K562 (cell line): ENCODE data around the gene HMG20B. TPM values are rescaled to one million over a fixed set of nuclear protein-coding genes. Genes with fewer than 3 reads are reported as not detected.

Source experiments
- CHD4 ChIP-seq: fragments of 200-600 bp; sonication (generic); IDR thresholded peaks from 3 replicates; pipeline ENCODE4 v1.6.1; 2012; ENCODE audit warnings: low read depth, mild to moderate bottlenecking, mixed read lengths, low read length, inconsistent platforms; ENCODE audit not compliant: insufficient read depth, insufficient replicate concordance, poor library complexity, severe bottlenecking
- DMBX1 ChIP-seq: fragments of 250-450 bp; sonication (Bioruptor Pico); IDR thresholded peaks from 2 replicates; pipeline ENCODE4 v1.8.0; 2022; ENCODE audit warnings: inconsistent platforms, mild to moderate bottlenecking, moderate library complexity, borderline replicate concordance
- ETV1 ChIP-seq: fragments of 450-650 bp; conservative IDR thresholded peaks from 2 replicates; pipeline ENCODE4 v1.6.1; 2016; ENCODE audit warnings: missing genetic modification characterization, control low read depth, low read depth, missing compliant biosample characterization
- ETV6 ChIP-seq, 3 experiments: fragments of 150-350 bp in 1 of 3; sonication (generic) in 1 of 3; formaldehyde crosslinking in 1 of 3; IDR thresholded peaks; 2 replicates each; pipeline versions ENCODE4 v1.6.1 to v1.8.0; 2014 to 2022; ENCODE audit warnings: borderline replicate concordance in 2 of 3, low read depth in 2 of 3, antibody characterized with exemption in 1 of 3, low read length in 1 of 3, mild to moderate bottlenecking in 1 of 3, missing genetic modification reagents in 1 of 3
- FIP1L1 ChIP-seq: fragments of 200-400 bp; formaldehyde crosslinking; IDR thresholded peaks from 2 replicates; pipeline ENCODE4 v1.6.1; 2018; ENCODE audit warnings: mild to moderate bottlenecking, low read depth, low read length; ENCODE audit not compliant: poor library complexity, severe bottlenecking
- HMG20A ChIP-seq: fragments of 450-650 bp; formaldehyde crosslinking; conservative IDR thresholded peaks from 2 replicates; pipeline ENCODE4 v1.4.0; 2020; ENCODE audit warnings: mild to moderate bottlenecking, mixed read lengths
- KLF1 ChIP-seq: fragments of 450-650 bp; IDR thresholded peaks from 2 replicates; pipeline ENCODE4 v1.6.1; 2016; ENCODE audit warnings: missing genetic modification characterization, missing compliant biosample characterization
- NR1H2 ChIP-seq: sonication (generic); formaldehyde crosslinking; IDR thresholded peaks from 2 replicates; pipeline ENCODE4 v1.4.0; 2020; ENCODE audit warnings: mild to moderate bottlenecking, missing genetic modification reagents
- POLR2A ChIP-seq: fragments of 450-650 bp; conservative IDR thresholded peaks from 2 replicates; pipeline ENCODE4 v1.6.1; 2016
- POLR3G ChIP-seq: IDR thresholded peaks from 2 replicates; pipeline ENCODE4 v1.6.1; 2011; ENCODE audit not compliant: insufficient read length, insufficient replicate concordance; ENCODE audit errors: extremely low read depth
- PTBP1 ChIP-seq: fragments of 200-400 bp; formaldehyde crosslinking; IDR thresholded peaks from 2 replicates; pipeline ENCODE4 v1.6.1; 2017; ENCODE audit warnings: low read depth, low read length
- SIN3A ChIP-seq, 2 experiments: fragments of 150-350 bp in 1 of 2; IDR thresholded peaks; 2 replicates each; pipeline ENCODE4 v1.6.1; 2011 to 2016; ENCODE audit warnings: borderline replicate concordance in 2 of 2, low read depth in 2 of 2, low read length in 2 of 2, mild to moderate bottlenecking in 2 of 2, moderate library complexity in 2 of 2; ENCODE audit not compliant: control insufficient read depth in 1 of 2
- SIX5 ChIP-seq, 2 experiments: IDR thresholded peaks; 2 replicates each; pipeline ENCODE4 v1.6.1; 2011; ENCODE audit warnings: low read length in 2 of 2, borderline replicate concordance in 1 of 2, low read depth in 1 of 2, mild to moderate bottlenecking in 1 of 2, moderate library complexity in 1 of 2; ENCODE audit not compliant: insufficient read depth in 1 of 2
- SP2 ChIP-seq: IDR thresholded peaks from 2 replicates; pipeline ENCODE4 v1.6.1; 2011; ENCODE audit warnings: mild to moderate bottlenecking, low read depth, low read length, moderate library complexity; ENCODE audit not compliant: poor library complexity, severe bottlenecking; ENCODE audit errors: extremely low read depth
- SPI1 ChIP-seq: IDR thresholded peaks from 2 replicates; pipeline ENCODE4 v1.6.1; 2011; ENCODE audit warnings: low read depth, low read length, control low read depth, borderline replicate concordance
- TFAM ChIP-seq: fragments of 250-450 bp; sonication (Bioruptor Pico); conservative IDR thresholded peaks from 2 replicates; pipeline ENCODE4 v1.5.0; 2021; ENCODE audit warnings: mild to moderate bottlenecking, moderate library complexity
- THRAP3 ChIP-seq: fragments of 450-650 bp; IDR thresholded peaks from 2 replicates; pipeline ENCODE4 v1.6.1; 2016; ENCODE audit warnings: mild to moderate bottlenecking, inconsistent platforms, borderline replicate concordance
- ZNF253 ChIP-seq: fragments of 250-450 bp; sonication (Bioruptor Pico); conservative IDR thresholded peaks from 2 replicates; pipeline ENCODE4 v1.6.1; 2021; ENCODE audit warnings: mild to moderate bottlenecking
- ZNF347 ChIP-seq: fragments of 450-650 bp; formaldehyde crosslinking; IDR thresholded peaks from 2 replicates; pipeline ENCODE4 v1.4.0; 2020; ENCODE audit warnings: low read depth, mild to moderate bottlenecking, moderate library complexity
- ZNF445 ChIP-seq: fragments of 250-450 bp; sonication (Bioruptor Pico); IDR thresholded peaks from 2 replicates; pipeline ENCODE4 v1.4.0; 2020; ENCODE audit warnings: low read depth, mild to moderate bottlenecking, moderate library complexity
- polyA plus RNA-seq, 8 experiments: library from polyadenylated mRNA; depleted of rRNA in 4 of 8; stranded (reverse) in 5 of 8; unstranded in 3 of 8; fragments of >200 nt; fragmentation: Nextera tagmentation in 2 of 8; fragmentation: Illumina TruSeq in 1 of 8; extraction: Ambion mirVana in 2 of 8; extraction: Trizol in 1 of 8; gene quantifications; 2 replicates each; pipeline versions ENCODE4 v1.2.1 to v1.2.3, GENCODE V29; 2011 to 2014; ENCODE audit warnings: inconsistent platforms in 1 of 8, missing spikeins in 1 of 8
- total RNA-seq, 7 experiments: library from RNA; depleted of rRNA in 6 of 7; stranded (reverse); fragments of >200 nt in 6 of 7; fragmentation: Illumina TruSeq in 2 of 7; extraction: Trizol in 2 of 7; gene quantifications; 2 replicates each; pipeline versions ENCODE4 v1.2.1 to v1.2.3, GENCODE V29; 2011 to 2021; ENCODE audit warnings: low replicate concordance in 1 of 7
- TF ChIP-seq, protein P1 (sequence below): sonication (generic); formaldehyde crosslinking; IDR thresholded peaks from 2 replicates; pipeline ENCODE4 v1.8.1; 2022; ENCODE audit warnings: missing genetic modification reagents
- TF ChIP-seq, protein P2 (sequence below): fragments of 450-650 bp; IDR thresholded peaks from 2 replicates; pipeline ENCODE4 v1.6.1; 2017; ENCODE audit warnings: antibody characterized with exemption
- TF ChIP-seq, protein P3 (sequence below): fragments of 450-650 bp; formaldehyde crosslinking; conservative IDR thresholded peaks from 2 replicates; pipeline ENCODE4 v1.4.0; 2022; ENCODE audit warnings: mild to moderate bottlenecking, missing genetic modification characterization

HMG20B gene
- total and polyA plus RNA-seq, 9 of the 15 experiments (the other 6 are each of a cell fraction or from before 2014, with no cell fraction given), result 0.35 to 172 (median 38.6) TPM

DNA sequence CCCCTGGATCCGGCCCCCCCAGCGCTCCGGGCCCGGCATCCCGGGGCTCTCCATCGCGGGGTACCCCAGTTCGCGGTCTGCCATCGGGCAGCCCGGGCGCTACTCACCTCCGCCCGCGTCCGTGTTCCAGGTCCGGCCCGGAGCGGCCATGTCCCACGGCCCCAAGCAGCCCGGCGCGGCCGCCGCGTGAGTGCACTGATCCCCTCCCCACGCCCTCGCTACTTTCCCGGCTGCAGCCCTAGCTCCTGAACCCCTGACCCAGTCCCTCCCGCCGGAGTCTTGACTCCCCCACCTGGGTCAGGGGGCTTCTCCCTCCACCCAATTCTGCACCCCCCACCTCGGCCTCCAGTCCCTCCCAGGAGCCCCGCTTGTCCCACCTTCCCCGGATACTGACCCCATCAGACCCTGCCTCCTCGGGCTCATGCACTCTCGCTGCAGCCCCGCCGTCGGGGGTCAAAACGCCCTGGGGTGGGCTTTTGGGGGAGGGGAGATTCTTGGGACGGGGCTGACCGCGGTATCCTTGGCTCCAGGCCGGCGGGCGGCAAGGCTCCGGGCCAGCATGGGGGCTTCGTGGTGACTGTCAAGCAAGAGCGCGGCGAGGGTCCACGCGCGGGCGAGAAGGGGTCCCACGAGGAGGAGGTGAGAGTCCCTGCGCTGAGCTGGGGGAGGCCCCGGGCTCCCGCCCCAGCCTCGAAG lies 566 bp downstream of the HMG20B start (continued):
- peak; percentile 59 to 64; a peak in 2 of 4 replicates for TF ChIP-seq SIN3A (IDR thresholded peaks at IDR 0.05; ENCODE audit: borderline replicate concordance in 2 of 2, control insufficient read depth in 1 of 2, low read depth in 2 of 2, low read length in 2 of 2)
- TF ChIP-seq, protein P1, sequence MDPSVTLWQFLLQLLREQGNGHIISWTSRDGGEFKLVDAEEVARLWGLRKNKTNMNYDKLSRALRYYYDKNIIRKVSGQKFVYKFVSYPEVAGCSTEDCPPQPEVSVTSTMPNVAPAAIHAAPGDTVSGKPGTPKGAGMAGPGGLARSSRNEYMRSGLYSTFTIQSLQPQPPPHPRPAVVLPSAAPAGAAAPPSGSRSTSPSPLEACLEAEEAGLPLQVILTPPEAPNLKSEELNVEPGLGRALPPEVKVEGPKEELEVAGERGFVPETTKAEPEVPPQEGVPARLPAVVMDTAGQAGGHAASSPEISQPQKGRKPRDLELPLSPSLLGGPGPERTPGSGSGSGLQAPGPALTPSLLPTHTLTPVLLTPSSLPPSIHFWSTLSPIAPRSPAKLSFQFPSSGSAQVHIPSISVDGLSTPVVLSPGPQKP (CRISPR knock-in tag), result no peak
- TF ChIP-seq POLR3G, result no peak
- TF ChIP-seq THRAP3, result no peak
- no peak for TF ChIP-seq NR1H2 (CRISPR knock-in tag)
- TF ChIP-seq ETV6 (IDR thresholded peaks at IDR 0.05; ENCODE audit: borderline replicate concordance in 1 of 2, low read depth in 2 of 2, low read length in 1 of 2), result no peak
- TF ChIP-seq ETV6 (CRISPR knock-in tag; IDR thresholded peaks at IDR 0.05; ENCODE audit: borderline replicate concordance), result 0 out of 2 replicates have a peak, but pooled peaks have one; percentile 63
- no peak for TF ChIP-seq TFAM (CRISPR knock-in tag)
- no peak for TF ChIP-seq CHD4
- no peak for TF ChIP-seq SP2
- peak; percentile 47 for TF ChIP-seq FIP1L1
- TF ChIP-seq SPI1, result no peak
- TF ChIP-seq, protein P2, sequence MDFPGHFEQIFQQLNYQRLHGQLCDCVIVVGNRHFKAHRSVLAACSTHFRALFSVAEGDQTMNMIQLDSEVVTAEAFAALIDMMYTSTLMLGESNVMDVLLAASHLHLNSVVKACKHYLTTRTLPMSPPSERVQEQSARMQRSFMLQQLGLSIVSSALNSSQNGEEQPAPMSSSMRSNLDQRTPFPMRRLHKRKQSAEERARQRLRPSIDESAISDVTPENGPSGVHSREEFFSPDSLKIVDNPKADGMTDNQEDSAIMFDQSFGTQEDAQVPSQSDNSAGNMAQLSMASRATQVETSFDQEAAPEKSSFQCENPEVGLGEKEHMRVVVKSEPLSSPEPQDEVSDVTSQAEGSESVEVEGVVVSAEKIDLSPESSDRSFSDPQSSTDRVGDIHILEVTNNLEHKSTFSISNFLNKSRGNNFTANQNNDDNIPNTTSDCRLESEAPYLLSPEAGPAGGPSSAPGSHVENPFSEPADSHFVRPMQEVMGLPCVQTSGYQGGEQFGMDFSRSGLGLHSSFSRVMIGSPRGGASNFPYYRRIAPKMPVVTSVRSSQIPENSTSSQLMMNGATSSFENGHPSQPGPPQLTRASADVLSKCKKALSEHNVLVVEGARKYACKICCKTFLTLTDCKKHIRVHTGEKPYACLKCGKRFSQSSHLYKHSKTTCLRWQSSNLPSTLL, result no peak
- TF ChIP-seq SIX5 (IDR thresholded peaks at IDR 0.05; ENCODE audit: borderline replicate concordance in 1 of 2, insufficient read depth in 1 of 2, low read depth in 1 of 2, low read length in 2 of 2), result no peak
- no peak for TF ChIP-seq ZNF253 (CRISPR knock-in tag)
- no peak for TF ChIP-seq ZNF347
- peak; percentile 51; the same call in 1 of the 2 replicates for TF ChIP-seq POLR2A
- no peak for TF ChIP-seq HMG20A (CRISPR knock-in tag)
- TF ChIP-seq PTBP1, result no peak
- TF ChIP-seq ETV1, result no peak
- no peak for TF ChIP-seq KLF1 (tag)
- no peak for TF ChIP-seq DMBX1 (CRISPR knock-in tag)
- TF ChIP-seq, protein P3, sequence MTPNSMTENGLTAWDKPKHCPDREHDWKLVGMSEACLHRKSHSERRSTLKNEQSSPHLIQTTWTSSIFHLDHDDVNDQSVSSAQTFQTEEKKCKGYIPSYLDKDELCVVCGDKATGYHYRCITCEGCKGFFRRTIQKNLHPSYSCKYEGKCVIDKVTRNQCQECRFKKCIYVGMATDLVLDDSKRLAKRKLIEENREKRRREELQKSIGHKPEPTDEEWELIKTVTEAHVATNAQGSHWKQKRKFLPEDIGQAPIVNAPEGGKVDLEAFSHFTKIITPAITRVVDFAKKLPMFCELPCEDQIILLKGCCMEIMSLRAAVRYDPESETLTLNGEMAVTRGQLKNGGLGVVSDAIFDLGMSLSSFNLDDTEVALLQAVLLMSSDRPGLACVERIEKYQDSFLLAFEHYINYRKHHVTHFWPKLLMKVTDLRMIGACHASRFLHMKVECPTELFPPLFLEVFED (CRISPR knock-in tag), result no peak
- TF ChIP-seq ZNF445 (CRISPR knock-in tag), result no peak
